ENCODE results near the gene HTD2.
"Not testable (repeated sequence)": the region's sequence is repeated elsewhere in the genome, so short reads cannot be mapped to it uniquely, and the experiment has no call there.

The HTD2 gene

GRCh38 chr3:58337190-58337589 lies 30.9 kb downstream of the HTD2 start:
- TF ChIP-seq ZNF335 (tag by site-specific recombination; conservative IDR thresholded peaks at IDR 0.05): no peak
- TF ChIP-seq, protein P1, sequence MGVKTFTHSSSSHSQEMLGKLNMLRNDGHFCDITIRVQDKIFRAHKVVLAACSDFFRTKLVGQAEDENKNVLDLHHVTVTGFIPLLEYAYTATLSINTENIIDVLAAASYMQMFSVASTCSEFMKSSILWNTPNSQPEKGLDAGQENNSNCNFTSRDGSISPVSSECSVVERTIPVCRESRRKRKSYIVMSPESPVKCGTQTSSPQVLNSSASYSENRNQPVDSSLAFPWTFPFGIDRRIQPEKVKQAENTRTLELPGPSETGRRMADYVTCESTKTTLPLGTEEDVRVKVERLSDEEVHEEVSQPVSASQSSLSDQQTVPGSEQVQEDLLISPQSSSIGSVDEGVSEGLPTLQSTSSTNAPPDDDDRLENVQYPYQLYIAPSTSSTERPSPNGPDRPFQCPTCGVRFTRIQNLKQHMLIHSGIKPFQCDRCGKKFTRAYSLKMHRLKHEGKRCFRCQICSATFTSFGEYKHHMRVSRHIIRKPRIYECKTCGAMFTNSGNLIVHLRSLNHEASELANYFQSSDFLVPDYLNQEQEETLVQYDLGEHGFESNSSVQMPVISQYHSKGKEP (tag by site-specific recombination; IDR thresholded peaks at IDR 0.05): no peak
- TF ChIP-seq ZNF223 (tag by site-specific recombination; IDR thresholded peaks at IDR 0.05): no peak
- no peak for TF ChIP-seq ZNF585B (tag by site-specific recombination; IDR thresholded peaks at IDR 0.05)
- no peak for TF ChIP-seq ZFP3 (tag by site-specific recombination; IDR thresholded peaks at IDR 0.05; ENCODE audit: low read depth)
- TF ChIP-seq, protein P2, sequence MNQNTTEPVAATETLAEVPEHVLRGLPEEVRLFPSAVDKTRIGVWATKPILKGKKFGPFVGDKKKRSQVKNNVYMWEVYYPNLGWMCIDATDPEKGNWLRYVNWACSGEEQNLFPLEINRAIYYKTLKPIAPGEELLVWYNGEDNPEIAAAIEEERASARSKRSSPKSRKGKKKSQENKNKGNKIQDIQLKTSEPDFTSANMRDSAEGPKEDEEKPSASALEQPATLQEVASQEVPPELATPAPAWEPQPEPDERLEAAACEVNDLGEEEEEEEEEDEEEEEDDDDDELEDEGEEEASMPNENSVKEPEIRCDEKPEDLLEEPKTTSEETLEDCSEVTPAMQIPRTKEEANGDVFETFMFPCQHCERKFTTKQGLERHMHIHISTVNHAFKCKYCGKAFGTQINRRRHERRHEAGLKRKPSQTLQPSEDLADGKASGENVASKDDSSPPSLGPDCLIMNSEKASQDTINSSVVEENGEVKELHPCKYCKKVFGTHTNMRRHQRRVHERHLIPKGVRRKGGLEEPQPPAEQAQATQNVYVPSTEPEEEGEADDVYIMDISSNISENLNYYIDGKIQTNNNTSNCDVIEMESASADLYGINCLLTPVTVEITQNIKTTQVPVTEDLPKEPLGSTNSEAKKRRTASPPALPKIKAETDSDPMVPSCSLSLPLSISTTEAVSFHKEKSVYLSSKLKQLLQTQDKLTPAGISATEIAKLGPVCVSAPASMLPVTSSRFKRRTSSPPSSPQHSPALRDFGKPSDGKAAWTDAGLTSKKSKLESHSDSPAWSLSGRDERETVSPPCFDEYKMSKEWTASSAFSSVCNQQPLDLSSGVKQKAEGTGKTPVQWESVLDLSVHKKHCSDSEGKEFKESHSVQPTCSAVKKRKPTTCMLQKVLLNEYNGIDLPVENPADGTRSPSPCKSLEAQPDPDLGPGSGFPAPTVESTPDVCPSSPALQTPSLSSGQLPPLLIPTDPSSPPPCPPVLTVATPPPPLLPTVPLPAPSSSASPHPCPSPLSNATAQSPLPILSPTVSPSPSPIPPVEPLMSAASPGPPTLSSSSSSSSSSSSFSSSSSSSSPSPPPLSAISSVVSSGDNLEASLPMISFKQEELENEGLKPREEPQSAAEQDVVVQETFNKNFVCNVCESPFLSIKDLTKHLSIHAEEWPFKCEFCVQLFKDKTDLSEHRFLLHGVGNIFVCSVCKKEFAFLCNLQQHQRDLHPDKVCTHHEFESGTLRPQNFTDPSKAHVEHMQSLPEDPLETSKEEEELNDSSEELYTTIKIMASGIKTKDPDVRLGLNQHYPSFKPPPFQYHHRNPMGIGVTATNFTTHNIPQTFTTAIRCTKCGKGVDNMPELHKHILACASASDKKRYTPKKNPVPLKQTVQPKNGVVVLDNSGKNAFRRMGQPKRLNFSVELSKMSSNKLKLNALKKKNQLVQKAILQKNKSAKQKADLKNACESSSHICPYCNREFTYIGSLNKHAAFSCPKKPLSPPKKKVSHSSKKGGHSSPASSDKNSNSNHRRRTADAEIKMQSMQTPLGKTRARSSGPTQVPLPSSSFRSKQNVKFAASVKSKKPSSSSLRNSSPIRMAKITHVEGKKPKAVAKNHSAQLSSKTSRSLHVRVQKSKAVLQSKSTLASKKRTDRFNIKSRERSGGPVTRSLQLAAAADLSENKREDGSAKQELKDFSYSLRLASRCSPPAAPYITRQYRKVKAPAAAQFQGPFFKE (tag by site-specific recombination; IDR thresholded peaks at IDR 0.05; ENCODE audit: borderline replicate concordance): no peak
- no peak for TF ChIP-seq ZSCAN5A (tag by site-specific recombination; IDR thresholded peaks at IDR 0.05)
- no peak for TF ChIP-seq ZNF473 (tag by site-specific recombination; IDR thresholded peaks at IDR 0.05)
- no peak for TF ChIP-seq ZBTB49 (tag by site-specific recombination; IDR thresholded peaks at IDR 0.05; ENCODE audit: low read depth)
- no peak for TF ChIP-seq ZNF426 (tag by site-specific recombination; IDR thresholded peaks at IDR 0.05)
- ChIA-PET CTCF (no interaction called here), POLR2A (no interaction called here)
- no peaks in the 10 kb centered on the region; a peak in 1 of 3 replicates for H3K36me3 ChIP-seq (ENCODE audit: control insufficient read depth in 2 of 2, insufficient read depth in 1 of 2, low read length in 2 of 2)
- no peaks in the 10 kb centered on the region; the same call in 1 of the 2 replicates for H3K4me1 ChIP-seq (ENCODE audit: control insufficient read depth, insufficient read depth, low read length)
- no peak overlapping the region for H3K4me3 ChIP-seq (ENCODE audit: low read depth, low read length)
- no peaks in the 10 kb centered on the region for H3K9me3 ChIP-seq (ENCODE audit: control insufficient read depth, insufficient read depth, low read depth, low read length)
- H3K27ac ChIP-seq (ENCODE audit: extremely low read depth, low read depth, low read length): no peak overlapping the region

- H3K27ac ChIP-seq (ENCODE audit: extremely low read depth, low read depth, low read length); H3K4me3 ChIP-seq (ENCODE audit: low read depth, low read length); H3K4me1 ChIP-seq (ENCODE audit: control insufficient read depth, insufficient read depth, low read length); POLR2A ChIA-PET; H3K9me3 ChIP-seq (ENCODE audit: control insufficient read depth, insufficient read depth, low read depth, low read length): not testable (repeated sequence)
- CTCF ChIA-PET: interaction anchor here (0.6 kb wide), 2 partner anchors 67 to 101 kb away, joined by 3 to 4 read pairs; no protein-coding TSS in a partner anchor
- H3K36me3 ChIP-seq (ENCODE audit: control insufficient read depth in 2 of 2, insufficient read depth in 1 of 2, low read length in 2 of 2): peaks cover 0 to 10% of the 10 kb centered on the region in 2 experiments; a peak in 2 of 3 replicates
Observed at GRCh38 chr3:58339146-58339545, 32.8 kb downstream of the HTD2 start.

All from HEK293 (cell line).